Karpas-422 (cell line): ENCODE results near the gene PTP4A1. TPM values are rescaled to one million over a fixed set of nuclear protein-coding genes. Genes with fewer than 3 reads are reported as not detected.

Experiments
- small RNA-seq: library from RNA; depleted of rRNA; stranded (forward); fragments of <200 nt; gene quantifications from one replicate; pipeline ENCODE3, GENCODE V24; 2014
- total RNA-seq: library from RNA; depleted of rRNA; stranded (reverse); fragments of >200 nt; shearing (Covaris generic); gene quantifications from 2 replicates; pipeline ENCODE4 v1.2.3, GENCODE V29; 2014; ENCODE audit warnings: low replicate concordance; rRNA removed

The PTP4A1 gene
- total RNA-seq, 1 experiment from 2014 or later: 39.5 TPM

Small RNAs within 50 kb of the gene (small RNA-seq; reads per million reads assigned to genes)
- not detected for gene AL513043.1

Other genes with a start within 250 kb of the PTP4A1 start
- 74.7 and 86.3 TPM in 2 replicates for gene PHF3, start 63.3 kb downstream of the PTP4A1 start, total RNA-seq